ENCODE data around the gene RAD51B. TPM values are rescaled to one million over a fixed set of nuclear protein-coding genes. Genes with fewer than 3 reads are reported as not detected.
A peak's percentile ranks its signal among the peaks of the same experiment; 100 is the strongest.

The RAD51B gene
- total RNA-seq, 1 experiment from 2014 or later, result 14.2 TPM

- no peak for ATAC-seq
- H3K27ac Mint-ChIP-seq, result no peak overlapping the region
- peaks cover 6% of the 10 kb centered on the region for H3K4me1 Mint-ChIP-seq
- H3K4me3 Mint-ChIP-seq, result no peak overlapping the region
- no peak for DNase-seq (ENCODE audit: low spot score)
- ChIA-PET CTCF (no interaction called here), POLR2A (interaction anchor here (0.7 kb wide), 1 partner anchor 138 kb away, joined by 5 read pairs; no protein-coding TSS in a partner anchor)
- peaks cover 8% of the 10 kb centered on the region; the same call in 1 of the 2 replicates for H3K36me3 Mint-ChIP-seq
- TF ChIP-seq MYBL2 (CRISPR knock-in tag; IDR thresholded peaks at IDR 0.05) (no peak), USF1 (CRISPR knock-in tag; IDR thresholded peaks at IDR 0.05) (no peak), TEAD4 (CRISPR knock-in tag; IDR thresholded peaks at IDR 0.05) (no peak), ZNF219 (CRISPR knock-in tag; IDR thresholded peaks at IDR 0.05; ENCODE audit: borderline replicate concordance) (no peak), CTCF (IDR thresholded peaks at IDR 0.05) (no peak)
- H3K27me3 Mint-ChIP-seq (ENCODE audit: low read depth), result no peaks in the 10 kb centered on the region
- H3K9me3 Mint-ChIP-seq, result peaks cover 22% of the 10 kb centered on the region
Measured at GRCh38 chr14:68062651-68063050, 243.1 kb downstream of the RAD51B start.

GRCh38 chr14:68065322-68065721 lies 245.7 kb downstream of the RAD51B start:
- H3K4me1 Mint-ChIP-seq, result no peaks in the 10 kb centered on the region
- no peak overlapping the region for H3K27ac Mint-ChIP-seq
- no peak for DNase-seq (ENCODE audit: low spot score)
- ChIA-PET CTCF (no interaction called here), POLR2A (no interaction called here)
- peak; percentile 30; the same call in 1 of the 2 replicates for ATAC-seq
- peaks cover 46% of the 10 kb centered on the region for H3K9me3 Mint-ChIP-seq
- no peaks in the 10 kb centered on the region for H3K27me3 Mint-ChIP-seq (ENCODE audit: low read depth)
- H3K36me3 Mint-ChIP-seq, result peaks cover 14% of the 10 kb centered on the region
- TF ChIP-seq KAT7 (CRISPR knock-in tag; IDR thresholded peaks at IDR 0.05; ENCODE audit: borderline replicate concordance) (no peak), PRDM15 (CRISPR knock-in tag; IDR thresholded peaks at IDR 0.05) (peak; percentile 48; the same call in 1 of the 2 replicates), ZNF425 (CRISPR knock-in tag; conservative IDR thresholded peaks at IDR 0.05) (no peak), USF2 (CRISPR knock-in tag; IDR thresholded peaks at IDR 0.05) (peak; percentile 40; the same call in 1 of the 2 replicates)
- no peak overlapping the region for H3K4me3 Mint-ChIP-seq

GRCh38 chr14:68074765-68075381 lies 255.3 kb downstream of the RAD51B start:
- CTCF ChIA-PET, result interaction anchor here (0.6 to 1.1 kb wide), 4 partner anchors 141 to 1429 kb away, joined by 3 read pairs; no protein-coding TSS in a partner anchor

More at GRCh38 chr14:68074765-68075381, 255.3 kb downstream of the RAD51B start:
- POLR2A ChIA-PET, result no interaction called here
- H3K27me3 Mint-ChIP-seq (ENCODE audit: low read depth), result no peaks in the 10 kb centered on the region
- peaks cover 36% of the 10 kb centered on the region for H3K9me3 Mint-ChIP-seq
- peak; percentile 51 for ATAC-seq
- H3K4me3 Mint-ChIP-seq, result no peak overlapping the region
- TF ChIP-seq PREB (CRISPR knock-in tag; IDR thresholded peaks at IDR 0.05; ENCODE audit: borderline replicate concordance), result no peak
- TF ChIP-seq NFE2L1 (CRISPR knock-in tag; IDR thresholded peaks at IDR 0.05), result no peak
- TF ChIP-seq ZNF138 (CRISPR knock-in tag; conservative IDR thresholded peaks at IDR 0.05), result no peak
- TF ChIP-seq TCF7 (CRISPR knock-in tag; IDR thresholded peaks at IDR 0.05; ENCODE audit: low read depth), result no peak
- no peak for TF ChIP-seq FOXP4 (CRISPR knock-in tag; IDR thresholded peaks at IDR 0.05)
- peak; percentile 75; the same call in 1 of the 2 replicates for TF ChIP-seq ZNF263 (CRISPR knock-in tag; IDR thresholded peaks at IDR 0.05; ENCODE audit: low read depth)
- 0 out of 2 replicates have a peak overlapping the region, but pooled peaks have one; percentile 15 for H3K27ac Mint-ChIP-seq
- peaks cover 17% of the 10 kb centered on the region for H3K36me3 Mint-ChIP-seq
- peaks cover 21% of the 10 kb centered on the region for H3K4me1 Mint-ChIP-seq
- peak; percentile 15 for DNase-seq (ENCODE audit: low spot score)
